Activated naive CD8-positive, alpha-beta T cell treated with anti-CD3 and anti-CD28 coated beads, Interleukin-2, amount 10 ng/mL, durations not matched to agents 7 days and 5 days (primary cell): ENCODE data around the gene ARFGEF3. TPM values are rescaled to one million over a fixed set of nuclear protein-coding genes. Genes with fewer than 3 reads are reported as not detected.

ENCODE experiments used
- ATAC-seq: fragments of 150-1000 bp; cut with Tn5 transposase; one replicate; pipeline ENCODE4 v1.10.0; 2021; ENCODE audit warnings: low read depth, moderate library complexity
- POLR2A ChIA-PET: fragments of 350-600 bp; sonication (Branson Sonifier 250); formaldehyde crosslinking; loops from one replicate; lab custom pipeline; 2021; ENCODE audit warnings: antibody characterized with exemption; lab: Charles Lee
- DNase-seq: peaks from one replicate; pipeline ENCODE4 v3.0.0; 2021
- H3K27ac Mint-ChIP-seq: one replicate; pipeline ENCODE4 v1.8.0; 2022; ENCODE audit warnings: mild to moderate bottlenecking, mixed read lengths
- H3K27me3 Mint-ChIP-seq: one replicate; pipeline ENCODE4 v1.8.0; 2022; ENCODE audit warnings: mild to moderate bottlenecking, moderate library complexity, mixed read lengths
- H3K36me3 Mint-ChIP-seq: one replicate; pipeline ENCODE4 v1.8.0; 2021; ENCODE audit warnings: mild to moderate bottlenecking, mixed read lengths
- H3K4me1 Mint-ChIP-seq: one replicate; pipeline ENCODE4 v1.8.0; 2021; ENCODE audit warnings: mixed read lengths
- H3K4me3 Mint-ChIP-seq: one replicate; pipeline ENCODE4 v1.8.0; 2022; ENCODE audit warnings: mild to moderate bottlenecking, moderate library complexity, mixed read lengths
- H3K9me3 Mint-ChIP-seq: one replicate; pipeline ENCODE4 v1.8.0; 2021; ENCODE audit warnings: mixed read lengths
- total RNA-seq, 2 experiments: library from RNA; stranded (reverse); gene quantifications; one replicate each; pipeline ENCODE4 v1.2.3, GENCODE V29; 2021

ARFGEF3 gene
- total RNA-seq, 2 experiments from 2014 or later: 0.28 to 0.30 TPM

DNA sequence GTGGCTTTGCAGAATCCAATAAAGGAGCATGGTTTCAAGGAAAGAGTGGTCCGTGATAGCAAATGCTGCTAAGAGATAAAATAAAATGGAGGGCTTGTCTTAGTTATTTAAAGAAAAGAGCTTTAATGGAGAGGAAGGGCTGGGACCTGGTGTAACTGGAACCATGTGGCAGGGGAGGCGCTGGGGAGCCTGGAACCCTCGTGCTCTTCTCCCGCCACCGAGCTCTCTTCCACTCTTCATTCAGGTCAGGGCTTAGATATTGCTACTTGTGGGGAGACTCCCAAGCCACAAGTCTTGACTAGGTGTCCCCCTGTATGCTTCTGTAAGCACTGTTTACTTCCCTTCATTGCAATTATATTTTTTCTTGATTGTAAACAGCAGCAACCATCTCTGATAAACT is 15.2 kb upstream of the ARFGEF3 start:
- H3K4me3 Mint-ChIP-seq: no peak overlapping the region
- H3K4me1 Mint-ChIP-seq: no peaks in the 10 kb centered on the region
- no peaks in the 10 kb centered on the region for H3K36me3 Mint-ChIP-seq
- POLR2A ChIA-PET: no interaction called here
- DNase-seq (no peak), ATAC-seq (no peak)
- no peak overlapping the region for H3K27ac Mint-ChIP-seq
- peaks cover 50% of the 10 kb centered on the region for H3K27me3 Mint-ChIP-seq
- H3K9me3 Mint-ChIP-seq: peaks cover 2% of the 10 kb centered on the region

DNA sequence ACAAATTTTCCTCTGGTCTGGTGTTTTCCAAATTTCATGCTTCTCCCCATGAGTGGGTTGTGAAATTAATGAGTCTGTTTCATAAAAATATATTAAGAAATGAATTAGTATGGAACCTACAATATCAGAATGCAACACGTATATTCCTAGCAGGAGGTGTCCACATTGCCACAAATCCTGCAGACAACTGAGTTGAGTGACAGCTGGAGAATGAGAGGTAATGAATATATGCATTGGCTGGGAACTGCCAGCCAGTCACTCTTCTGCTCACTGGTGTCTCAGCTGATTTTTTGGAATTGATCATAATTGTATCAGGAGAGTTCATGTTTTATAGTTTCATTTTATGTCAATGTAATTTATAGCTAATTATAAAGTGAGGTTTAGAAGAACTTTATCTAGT is 6.3 kb upstream of the ARFGEF3 start:
- H3K4me1 Mint-ChIP-seq: no peaks in the 10 kb centered on the region
- POLR2A ChIA-PET: no interaction called here
- H3K4me3 Mint-ChIP-seq: no peak overlapping the region
- DNase-seq: no peak
- peaks cover 66% of the 10 kb centered on the region for H3K27me3 Mint-ChIP-seq
- no peaks in the 10 kb centered on the region for H3K36me3 Mint-ChIP-seq
- peaks cover 6% of the 10 kb centered on the region for H3K9me3 Mint-ChIP-seq
- no peak overlapping the region for H3K27ac Mint-ChIP-seq
- no peak for ATAC-seq

- H3K27me3 Mint-ChIP-seq: peaks cover 67% of the 10 kb centered on the region
- ATAC-seq: no peak
Measured at GRCh38 chr6:138157986-138158638, 3.6 kb upstream of the ARFGEF3 start.

GRCh38 chr6:138159246-138159645 is 2.5 kb upstream of the ARFGEF3 start:
- H3K4me3 Mint-ChIP-seq: no peak overlapping the region
- POLR2A ChIA-PET: no interaction called here
- H3K27ac Mint-ChIP-seq: no peak overlapping the region
- DNase-seq: no peak
- ATAC-seq: no peak
- no peaks in the 10 kb centered on the region for H3K9me3 Mint-ChIP-seq
- H3K4me1 Mint-ChIP-seq: peaks cover 10% of the 10 kb centered on the region
- H3K36me3 Mint-ChIP-seq: no peaks in the 10 kb centered on the region
- peaks cover 66% of the 10 kb centered on the region for H3K27me3 Mint-ChIP-seq

More at GRCh38 chr6:138157986-138158638, 3.6 kb upstream of the ARFGEF3 start:
- peaks cover 10% of the 10 kb centered on the region for H3K4me1 Mint-ChIP-seq
- POLR2A ChIA-PET: interaction anchor here (0.6 kb wide), 2 partner anchors 1228 to 1309 kb away, joined by 3 to 5 read pairs; no protein-coding TSS in a partner anchor
- no peak for DNase-seq
- H3K27ac Mint-ChIP-seq: no peak overlapping the region
- peaks cover 4% of the 10 kb centered on the region for H3K9me3 Mint-ChIP-seq
- H3K36me3 Mint-ChIP-seq: no peaks in the 10 kb centered on the region
- no peak overlapping the region for H3K4me3 Mint-ChIP-seq

DNA sequence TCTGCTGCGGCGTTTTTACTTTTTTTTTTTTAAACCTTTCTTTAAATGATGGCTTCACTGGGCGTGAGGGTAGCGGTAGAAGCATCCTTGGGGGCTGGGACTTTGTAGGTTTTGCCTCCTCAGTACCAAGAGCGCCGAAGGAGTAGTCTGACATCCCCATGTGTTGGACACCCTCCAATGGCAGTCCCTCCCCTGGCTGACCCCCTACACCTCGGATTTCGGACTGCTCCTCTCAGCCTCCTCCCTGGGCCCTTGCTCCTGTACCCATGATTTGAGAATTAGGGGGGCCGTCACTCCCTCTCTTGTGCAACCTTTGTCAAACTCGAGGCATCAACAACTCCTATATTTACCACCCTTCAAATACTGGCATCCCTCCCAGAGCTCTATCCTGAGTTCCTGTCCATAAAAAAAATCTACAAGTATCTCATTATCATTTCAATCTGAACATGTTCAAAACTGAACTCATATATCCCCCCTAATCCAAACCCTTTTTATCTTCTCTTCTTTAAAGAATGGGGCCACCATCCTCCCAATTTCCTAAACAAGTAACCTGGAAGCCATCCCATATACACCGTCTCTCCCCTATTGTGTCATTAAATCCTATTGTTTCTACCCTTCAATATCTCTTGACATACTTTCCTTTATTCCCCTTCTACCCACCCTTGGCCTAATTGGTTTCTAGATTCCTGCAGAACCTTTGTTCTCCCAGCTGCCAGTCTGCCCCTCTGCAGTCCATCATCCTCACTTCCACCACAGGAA is 1.2 kb upstream of the ARFGEF3 start:
- H3K9me3 Mint-ChIP-seq: no peaks in the 10 kb centered on the region
- DNase-seq: no peak
- H3K36me3 Mint-ChIP-seq: no peaks in the 10 kb centered on the region
- peak overlapping the region; percentile 68 for H3K4me3 Mint-ChIP-seq
- peaks cover 62% of the 10 kb centered on the region for H3K27me3 Mint-ChIP-seq
- H3K27ac Mint-ChIP-seq: no peak overlapping the region
- POLR2A ChIA-PET: no interaction called here
- no peak for ATAC-seq
- H3K4me1 Mint-ChIP-seq: peaks cover 10% of the 10 kb centered on the region

DNA sequence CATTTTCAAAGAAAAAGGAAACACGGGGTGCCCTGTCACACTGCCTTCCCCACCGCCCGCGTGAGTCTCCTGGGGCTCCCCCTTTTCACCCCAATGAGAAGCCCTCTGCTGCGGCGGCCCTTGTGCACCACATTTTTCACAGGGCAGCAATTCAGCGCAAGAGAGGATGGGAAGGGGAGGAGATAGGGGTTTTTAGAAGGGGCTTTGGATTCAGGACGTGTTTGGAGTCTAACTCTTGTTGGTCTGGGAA is 726 bp upstream of the ARFGEF3 start:
- Mint-ChIP-seq H3K36me3 (no peaks in the 10 kb centered on the region), H3K4me1 (peaks cover 10% of the 10 kb centered on the region), H3K27ac (no peak overlapping the region), H3K9me3 (no peaks in the 10 kb centered on the region), H3K27me3 (peaks cover 59% of the 10 kb centered on the region), H3K4me3 (peak overlapping the region; percentile 68)
- POLR2A ChIA-PET: no interaction called here
- DNase-seq: no peak
- ATAC-seq: no peak

- Mint-ChIP-seq H3K4me1 (peaks cover 10% of the 10 kb centered on the region), H3K9me3 (no peaks in the 10 kb centered on the region), H3K27ac (no peak overlapping the region), H3K27me3 (peaks cover 61% of the 10 kb centered on the region), H3K4me3 (peak overlapping the region; percentile 78), H3K36me3 (no peaks in the 10 kb centered on the region)
- ATAC-seq (no peak), DNase-seq (no peak)
- POLR2A ChIA-PET: no interaction called here
Measured at GRCh38 chr6:138162111-138162954, 594 bp downstream of the ARFGEF3 start.

- Mint-ChIP-seq H3K27me3 (peaks cover 62% of the 10 kb centered on the region), H3K27ac (no peak overlapping the region), H3K4me1 (peaks cover 10% of the 10 kb centered on the region), H3K9me3 (no peaks in the 10 kb centered on the region), H3K4me3 (peak overlapping the region; percentile 78), H3K36me3 (no peaks in the 10 kb centered on the region)
- no peak for ATAC-seq
- POLR2A ChIA-PET: no interaction called here
- no peak for DNase-seq
Measured at GRCh38 chr6:138162955-138163575, 1.3 kb downstream of the ARFGEF3 start.

DNA sequence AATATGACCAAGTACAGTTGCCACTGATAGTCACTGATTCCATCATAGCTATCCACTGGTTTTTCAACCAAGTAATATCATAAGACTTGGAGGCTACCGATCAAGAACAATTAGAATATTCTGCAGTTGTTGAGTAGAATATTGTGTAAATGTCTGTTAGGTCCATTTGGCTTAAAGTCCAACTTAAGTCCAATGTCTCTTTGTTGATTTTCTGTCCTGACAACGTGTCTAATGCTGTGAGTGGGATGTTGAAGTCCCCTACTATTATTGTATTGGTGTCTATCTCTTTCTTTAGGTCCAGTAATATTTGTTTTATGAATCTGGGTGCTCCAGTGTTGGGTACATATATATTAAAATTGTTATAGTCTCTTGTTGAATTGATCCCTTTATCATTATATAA is 13.9 kb downstream of the ARFGEF3 start:
- H3K9me3 Mint-ChIP-seq: peaks cover 15% of the 10 kb centered on the region
- no peak for ATAC-seq
- H3K4me1 Mint-ChIP-seq: no peaks in the 10 kb centered on the region
- peaks cover 15% of the 10 kb centered on the region for H3K27me3 Mint-ChIP-seq
- H3K4me3 Mint-ChIP-seq: no peak overlapping the region
- POLR2A ChIA-PET: no interaction called here
- H3K36me3 Mint-ChIP-seq: peaks cover 3% of the 10 kb centered on the region
- H3K27ac Mint-ChIP-seq: no peak overlapping the region
- no peak for DNase-seq

DNA sequence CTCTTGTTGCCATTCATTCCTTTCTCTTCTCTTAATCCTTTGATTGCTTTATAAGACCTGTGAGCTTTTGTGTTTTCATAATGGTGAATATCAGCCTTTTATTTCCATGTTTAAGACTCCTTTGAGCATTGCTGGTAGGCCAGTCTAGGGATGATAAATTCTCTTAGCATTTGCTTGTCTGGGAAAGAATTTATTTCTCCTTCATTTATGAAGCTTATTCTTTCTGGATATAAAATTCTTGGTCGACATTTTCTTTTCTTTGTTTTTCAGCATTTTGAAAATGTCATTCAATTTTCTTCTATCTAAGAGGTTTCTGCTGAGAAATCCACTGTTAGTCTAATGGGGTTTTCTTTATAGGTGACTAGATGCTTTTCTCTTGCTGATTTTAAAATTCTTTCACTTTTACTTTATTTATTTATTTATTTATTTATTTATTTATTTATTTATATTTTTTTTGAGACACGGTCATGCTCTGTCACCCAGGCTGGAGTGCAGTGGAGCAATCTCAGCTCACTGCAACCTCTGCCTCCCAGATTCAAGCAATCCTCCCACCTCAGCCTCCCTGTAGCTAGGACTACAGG is 15.0 kb downstream of the ARFGEF3 start:
- peaks cover 15% of the 10 kb centered on the region for H3K9me3 Mint-ChIP-seq
- POLR2A ChIA-PET: no interaction called here
- no peak overlapping the region for H3K27ac Mint-ChIP-seq
- H3K4me3 Mint-ChIP-seq: no peak overlapping the region
- peaks cover 15% of the 10 kb centered on the region for H3K27me3 Mint-ChIP-seq
- DNase-seq (no peak), ATAC-seq (no peak)
- no peaks in the 10 kb centered on the region for H3K4me1 Mint-ChIP-seq
- H3K36me3 Mint-ChIP-seq: peaks cover 3% of the 10 kb centered on the region

- Mint-ChIP-seq H3K27me3 (peaks cover 2% of the 10 kb centered on the region), H3K4me1 (no peaks in the 10 kb centered on the region), H3K4me3 (no peak overlapping the region), H3K27ac (no peak overlapping the region), H3K36me3 (peaks cover 1% of the 10 kb centered on the region), H3K9me3 (peaks cover 5% of the 10 kb centered on the region)
- no peak for ATAC-seq
- POLR2A ChIA-PET: interaction anchor here (0.6 kb wide), 1 partner anchor 12 kb away, joined by 7 read pairs; no protein-coding TSS in a partner anchor
- no peak for DNase-seq
Measured at GRCh38 chr6:138182939-138183789, 21.4 kb downstream of the ARFGEF3 start.

- no peak overlapping the region for H3K27ac Mint-ChIP-seq
- POLR2A ChIA-PET: interaction anchor here (0.6 kb wide), 1 partner anchor 11 kb away, joined by 7 read pairs; no protein-coding TSS in a partner anchor
- H3K4me1 Mint-ChIP-seq: no peaks in the 10 kb centered on the region
- H3K9me3 Mint-ChIP-seq: peaks cover 2% of the 10 kb centered on the region
- peaks cover 5% of the 10 kb centered on the region for H3K27me3 Mint-ChIP-seq
- no peaks in the 10 kb centered on the region for H3K36me3 Mint-ChIP-seq
- DNase-seq (no peak), ATAC-seq (no peak)
- H3K4me3 Mint-ChIP-seq: no peak overlapping the region
Measured at GRCh38 chr6:138183790-138184134, 22.0 kb downstream of the ARFGEF3 start.
